COLO668 (cell line): ENCODE results near the gene BPIFB6.

ENCODE experiments used
- DNase-seq: peaks from one replicate; lab custom pipeline; 2025; ENCODE audit not compliant: unreplicated experiment; lab: John Stamatoyannopoulos, UW

The BPIFB6 gene, protein sequence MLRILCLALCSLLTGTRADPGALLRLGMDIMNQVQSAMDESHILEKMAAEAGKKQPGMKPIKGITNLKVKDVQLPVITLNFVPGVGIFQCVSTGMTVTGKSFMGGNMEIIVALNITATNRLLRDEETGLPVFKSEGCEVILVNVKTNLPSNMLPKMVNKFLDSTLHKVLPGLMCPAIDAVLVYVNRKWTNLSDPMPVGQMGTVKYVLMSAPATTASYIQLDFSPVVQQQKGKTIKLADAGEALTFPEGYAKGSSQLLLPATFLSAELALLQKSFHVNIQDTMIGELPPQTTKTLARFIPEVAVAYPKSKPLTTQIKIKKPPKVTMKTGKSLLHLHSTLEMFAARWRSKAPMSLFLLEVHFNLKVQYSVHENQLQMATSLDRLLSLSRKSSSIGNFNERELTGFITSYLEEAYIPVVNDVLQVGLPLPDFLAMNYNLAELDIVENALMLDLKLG

DNA sequence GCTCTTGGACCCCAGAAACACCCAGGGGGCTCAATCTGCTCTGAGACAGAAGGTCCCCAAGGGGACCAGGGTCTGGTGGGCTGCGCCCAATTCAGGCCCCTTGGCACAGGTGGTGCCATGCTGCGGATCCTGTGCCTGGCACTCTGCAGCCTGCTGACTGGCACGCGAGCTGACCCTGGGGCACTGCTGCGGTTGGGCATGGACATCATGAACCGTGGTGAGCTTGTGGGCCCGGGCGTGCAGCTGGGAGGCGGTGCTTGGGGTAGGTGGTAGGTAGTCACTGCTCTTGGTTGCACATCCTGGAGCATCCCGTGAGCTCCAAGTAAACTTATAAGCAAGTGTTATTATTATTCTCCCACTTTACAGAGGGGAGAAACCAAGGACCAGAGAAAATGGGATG, at the start of gene BPIFB6:
Gene BPIFB6, plus strand, starts transcription at position 118 of the 400 bp plus-strand sequence. Its CDS starts 0 bp downstream, at position 118.
- DNase-seq, result no peak

GRCh38 chr20:32982617-32983458, 48.6 kb upstream of the BPIFB6 start:
- peak; percentile 27 for DNase-seq

- no peak for DNase-seq
These were observed 47.9 kb upstream of the BPIFB6 start for GRCh38 chr20:32983459-32984112.

DNA sequence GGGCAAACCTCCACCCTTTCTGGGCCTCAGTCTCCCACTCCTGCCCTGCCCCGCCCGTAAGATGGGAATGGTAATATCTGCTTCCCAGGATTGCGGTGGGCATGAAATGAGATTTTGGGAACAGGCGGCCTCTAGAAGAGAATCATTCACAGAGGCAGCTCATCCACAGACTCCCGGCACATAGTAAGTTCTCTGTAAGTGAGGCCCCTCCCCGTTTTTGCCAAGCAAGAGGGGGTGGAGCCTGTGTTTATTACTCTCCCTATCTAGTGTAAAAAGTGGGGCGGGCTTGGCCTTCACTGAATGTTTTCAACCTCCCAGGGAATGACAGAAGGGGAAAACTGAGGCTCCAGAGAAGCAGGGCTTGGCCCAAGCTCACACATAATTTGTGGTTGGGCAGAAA, 47.3 kb upstream of the BPIFB6 start:
- DNase-seq, result no peak

GRCh38 chr20:32984631-32985354, 46.7 kb upstream of the BPIFB6 start:
- no peak for DNase-seq

DNA sequence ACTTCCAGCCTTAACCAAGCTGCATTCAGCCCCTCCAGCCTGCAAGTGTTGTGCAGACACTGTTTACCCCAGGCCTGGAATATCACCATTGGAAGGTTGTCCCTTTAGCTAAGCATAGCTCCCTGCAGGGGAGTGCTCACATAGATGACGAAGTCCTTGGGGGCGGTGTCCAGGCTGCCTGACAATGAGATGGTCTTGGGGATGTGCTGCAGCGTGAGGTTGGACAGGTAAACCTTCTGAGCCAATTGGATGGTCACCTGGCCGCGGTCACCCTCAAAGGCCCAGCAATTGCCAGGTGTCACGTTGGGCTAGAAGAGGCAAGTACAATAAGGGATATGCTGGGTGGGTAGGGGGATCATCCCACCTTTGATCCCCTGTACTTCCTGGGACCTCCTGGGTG, 45.9 kb upstream of the BPIFB6 start:
- DNase-seq, result no peak

- DNase-seq, result no peak
These were observed 45.0 kb upstream of the BPIFB6 start for GRCh38 chr20:32986331-32986966.

GRCh38 chr20:32987044-32987825, 44.2 kb upstream of the BPIFB6 start:
- DNase-seq, result no peak

DNA sequence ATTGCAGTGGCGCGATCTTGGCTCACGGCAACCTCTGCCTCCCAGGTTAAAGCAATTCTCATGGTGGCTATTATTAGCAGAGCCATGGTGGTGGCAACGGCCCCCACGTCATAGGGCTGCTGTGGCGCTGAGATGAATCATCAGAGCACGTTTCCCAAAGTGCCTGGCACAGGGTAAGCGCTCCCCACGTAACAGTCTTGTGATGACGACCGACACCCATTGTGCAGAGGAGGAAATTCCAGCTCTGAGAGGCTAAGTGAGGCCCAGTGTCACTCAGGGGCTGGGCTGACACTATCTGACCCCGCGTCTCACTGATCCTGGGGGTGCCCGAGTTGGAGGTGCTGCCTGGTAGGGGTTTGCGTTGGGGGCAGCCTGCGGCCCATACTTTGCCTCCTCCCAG, 43.4 kb upstream of the BPIFB6 start:
- no peak for DNase-seq

- no peak for DNase-seq
These were observed 41.8 kb upstream of the BPIFB6 start for GRCh38 chr20:32989507-32990283.

GRCh38 chr20:32990426-32990825, 41.0 kb upstream of the BPIFB6 start:
- DNase-seq, result no peak

GRCh38 chr20:32991383-32991782, 40.1 kb upstream of the BPIFB6 start:
- no peak for DNase-seq

- DNase-seq, result no peak
These were observed 39.4 kb upstream of the BPIFB6 start for GRCh38 chr20:32991792-32992641.

- no peak for DNase-seq
These were observed 37.9 kb upstream of the BPIFB6 start for GRCh38 chr20:32993496-32994050.

- DNase-seq, result no peak
These were observed 35.6 kb upstream of the BPIFB6 start for GRCh38 chr20:32995802-32996201.

GRCh38 chr20:32997431-32997830, 34.0 kb upstream of the BPIFB6 start:
- DNase-seq, result no peak

DNA sequence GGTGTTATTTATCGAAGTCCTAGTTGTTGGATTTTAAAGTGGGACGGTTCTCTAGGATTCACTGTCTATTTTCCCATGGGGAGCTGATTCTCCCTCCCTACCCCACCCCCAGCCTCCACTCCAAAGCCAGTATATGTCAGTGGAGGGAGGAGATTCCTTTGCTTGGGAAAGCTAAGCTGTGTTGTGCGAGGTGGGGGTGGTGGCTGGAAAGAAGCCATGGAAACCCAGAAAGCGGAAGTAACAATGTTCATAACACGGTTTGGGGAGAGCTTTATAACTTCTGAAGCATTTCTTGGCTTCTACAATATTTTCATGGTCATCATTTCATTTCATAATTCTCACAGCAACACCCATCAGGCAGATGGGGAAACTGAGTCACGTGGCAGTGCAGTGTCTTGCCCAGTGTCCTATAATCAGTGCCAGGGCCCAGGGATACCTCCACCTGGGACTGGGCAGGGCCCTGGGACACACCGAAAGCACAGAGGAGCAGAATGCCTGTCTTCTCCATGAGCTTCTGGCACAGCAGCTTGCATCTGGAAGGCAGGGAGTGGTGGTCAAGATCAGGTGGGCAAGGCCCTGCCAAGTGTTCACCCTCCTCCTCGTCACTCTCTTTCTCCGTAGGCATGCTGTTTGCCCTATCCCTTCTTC, 31.7 kb upstream of the BPIFB6 start:
- no peak for DNase-seq
